GM13977 (cell line): ENCODE data around the gene KDM4F.
"Not testable (repeated sequence)": the region's sequence is repeated elsewhere in the genome, so short reads cannot be mapped to it uniquely, and the experiment has no call there.

Experiments used
- DNase-seq: peaks from one replicate; pipeline ENCODE4 v3.0.0; 2012; ENCODE audit warnings: low spot score
- CTCF ChIP-seq: IDR thresholded peaks from 2 replicates; pipeline ENCODE4 v1.5.1; 2012; ENCODE audit warnings: mild to moderate bottlenecking, control low read depth; ENCODE audit not compliant: insufficient read depth; ENCODE audit errors: extremely low read depth, missing control alignments
- in situ Hi-C: fragments of 300-500 bp; cut with MboI; formaldehyde crosslinking; loops from one replicate; pipeline ENCODE4 v1.12.0; 2022; ENCODE audit warnings: low sequenced_read_pairs, low pct_unique_long_range_greater_than_20kb, mixed read lengths, inconsistent platforms; ENCODE audit not compliant: unreplicated experiment

Gene KDM4F

GRCh38 chr11:95049122-95049521, at the start of gene KDM4F:
Gene KDM4F (plus strand): TSS chr11:95049422.
- DNase-seq, in situ Hi-C loops: not testable (repeated sequence)

GRCh38 chr11:95003716-95004115, 45.5 kb upstream of the KDM4F start:
- DNase-seq, result no peak
- no peak for TF ChIP-seq CTCF
- in situ Hi-C loops, result no loop called here

- in situ Hi-C loops, result no loop called here
- DNase-seq, result no peak
- TF ChIP-seq CTCF, result no peak
Observed at GRCh38 chr11:95005642-95006041, 43.6 kb upstream of the KDM4F start.

GRCh38 chr11:95011376-95011775, 37.8 kb upstream of the KDM4F start:
- no peak for TF ChIP-seq CTCF
- DNase-seq, result no peak
- in situ Hi-C loops, result no loop called here

- TF ChIP-seq CTCF, result no peak
- in situ Hi-C loops, result no loop called here
- no peak for DNase-seq
Observed at GRCh38 chr11:95014184-95014821, 34.9 kb upstream of the KDM4F start.

GRCh38 chr11:95016139-95016538, 33.1 kb upstream of the KDM4F start:
- no peak for DNase-seq
- in situ Hi-C loops, result no loop called here
- TF ChIP-seq CTCF, result no peak

GRCh38 chr11:95021468-95021867, 27.8 kb upstream of the KDM4F start:
- DNase-seq, in situ Hi-C loops: not testable (repeated sequence)

GRCh38 chr11:95024958-95025357, 24.3 kb upstream of the KDM4F start, which contains the start of gene KDM4E:
Gene KDM4E (plus strand): TSS chr11:95025258. CDS start chr11:95025558, 300 bp downstream.
- no peak for TF ChIP-seq CTCF
- in situ Hi-C loops, result no loop called here
- DNase-seq, result no peak

GRCh38 chr11:95025594-95025993, 23.6 kb upstream of the KDM4F start:
- in situ Hi-C loops, result not testable (repeated sequence)

More at GRCh38 chr11:95025594-95025993, 23.6 kb upstream of the KDM4F start:
- DNase-seq, result not testable (repeated sequence)
